ENCODE measurements around the gene COL15A1. TPM values are rescaled to one million over a fixed set of nuclear protein-coding genes. Genes with fewer than 3 reads are reported as not detected.

The COL15A1 gene
- total RNA-seq = 10 to 100 TPM in 3 of 4 donors, 1 to 10 TPM in 1; 8.0 to 15.2 (median 12.8) TPM

GRCh38 chr9:98943682-98944056, at the start of gene COL15A1:
COL15A1 (plus strand) TSS chr9:98943907; CDS start chr9:98944062, 155 bp downstream.
- Histone ChIP-seq H3K9me3 (no peaks in the 10 kb centered on the region), H3K4me1 (peaks cover 0 to 10% of the 10 kb centered on the region in 2 donors), H3K27me3 (peaks cover 9% of the 10 kb centered on the region), H3K36me3 (no peaks in the 10 kb centered on the region), H3K27ac (peak within 1 kb of the TSS in 2 of 3 donors; percentile 46 to 71), H3K4me3 (replicated peaks in 1 of 3) (peak within 1 kb of the TSS in 1 of 3 donors; percentile 27)
- intact Hi-C loops (cut with DNase I) = no loop called here
- WGBS, 2 donors = 0 to 2% methylated on average over 11 to 18 of the region's 58 CpGs
- no peak for DNase-seq
- TF ChIP-seq, protein P1, sequence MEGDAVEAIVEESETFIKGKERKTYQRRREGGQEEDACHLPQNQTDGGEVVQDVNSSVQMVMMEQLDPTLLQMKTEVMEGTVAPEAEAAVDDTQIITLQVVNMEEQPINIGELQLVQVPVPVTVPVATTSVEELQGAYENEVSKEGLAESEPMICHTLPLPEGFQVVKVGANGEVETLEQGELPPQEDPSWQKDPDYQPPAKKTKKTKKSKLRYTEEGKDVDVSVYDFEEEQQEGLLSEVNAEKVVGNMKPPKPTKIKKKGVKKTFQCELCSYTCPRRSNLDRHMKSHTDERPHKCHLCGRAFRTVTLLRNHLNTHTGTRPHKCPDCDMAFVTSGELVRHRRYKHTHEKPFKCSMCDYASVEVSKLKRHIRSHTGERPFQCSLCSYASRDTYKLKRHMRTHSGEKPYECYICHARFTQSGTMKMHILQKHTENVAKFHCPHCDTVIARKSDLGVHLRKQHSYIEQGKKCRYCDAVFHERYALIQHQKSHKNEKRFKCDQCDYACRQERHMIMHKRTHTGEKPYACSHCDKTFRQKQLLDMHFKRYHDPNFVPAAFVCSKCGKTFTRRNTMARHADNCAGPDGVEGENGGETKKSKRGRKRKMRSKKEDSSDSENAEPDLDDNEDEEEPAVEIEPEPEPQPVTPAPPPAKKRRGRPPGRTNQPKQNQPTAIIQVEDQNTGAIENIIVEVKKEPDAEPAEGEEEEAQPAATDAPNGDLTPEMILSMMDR (IDR thresholded peaks at IDR 0.05) = no peak
- no peak for TF ChIP-seq POLR2A (IDR thresholded peaks at IDR 0.05)

DNA sequence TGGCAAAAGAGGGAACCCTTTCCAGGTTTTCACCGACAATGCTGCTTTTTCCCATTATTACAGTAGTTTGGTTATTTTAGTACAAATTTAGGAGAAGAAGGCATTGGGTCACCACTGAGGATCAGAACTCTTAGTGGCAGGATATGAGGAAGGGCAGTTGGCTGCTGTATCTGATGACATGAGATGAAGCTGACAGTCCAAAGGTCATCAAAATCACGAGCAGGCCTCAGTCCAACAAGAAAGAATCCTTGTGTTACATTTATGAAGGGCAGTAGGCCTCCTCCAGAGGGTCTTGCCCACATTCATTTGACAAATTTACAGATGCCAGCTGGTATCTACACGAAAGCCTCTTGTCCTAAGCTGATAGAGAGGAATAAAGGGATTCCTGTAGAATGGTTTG, 49.5 kb upstream of the COL15A1 start:
- Histone ChIP-seq H3K4me1 (no peaks in the 10 kb centered on the region), H3K27ac (no peak overlapping the region), H3K27me3 (no peaks in the 10 kb centered on the region), H3K9me3 (no peaks in the 10 kb centered on the region), H3K36me3 (no peaks in the 10 kb centered on the region), H3K4me3 (replicated peaks in 1 of 3) (no peak overlapping the region)
- intact Hi-C loops (cut with DNase I) = no loop called here
- DNase-seq = no peak
- TF ChIP-seq, protein P1 (IDR thresholded peaks at IDR 0.05) = no peak
- no peak for TF ChIP-seq POLR2A (IDR thresholded peaks at IDR 0.05)
- 79 to 94% methylated on average over 3 of the region's 3 CpGs for WGBS, 2 donors

DNA sequence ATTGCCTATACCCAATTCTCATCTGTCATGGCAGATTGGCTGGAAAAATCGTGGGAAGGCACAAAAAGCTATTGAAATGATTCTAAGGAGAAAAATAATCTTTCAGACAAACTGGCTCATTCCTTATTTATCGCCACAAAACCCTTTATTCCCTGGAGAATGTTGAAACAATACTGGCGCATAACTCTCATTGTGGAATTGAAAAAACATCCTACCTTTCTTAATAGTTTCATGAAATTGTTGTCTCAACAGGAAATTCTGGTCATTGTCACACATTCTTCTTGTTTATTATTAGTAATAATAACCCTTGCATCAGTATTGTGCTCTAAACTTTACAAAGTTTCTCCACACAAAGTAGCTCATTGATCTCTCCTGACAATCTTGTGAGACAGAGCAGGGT, 48.9 kb upstream of the COL15A1 start:
- H3K4me1 ChIP-seq = no peaks in the 10 kb centered on the region
- WGBS, 2 donors = 83 to 86% methylated on average over 3 of the region's 3 CpGs
- DNase-seq = no peak
- intact Hi-C loops (cut with DNase I) = no loop called here
- H3K27me3 ChIP-seq = no peaks in the 10 kb centered on the region
- no peak overlapping the region for H3K27ac ChIP-seq
- H3K36me3 ChIP-seq = no peaks in the 10 kb centered on the region
- H3K4me3 ChIP-seq (replicated peaks in 1 of 3) = no peak overlapping the region
- H3K9me3 ChIP-seq = no peaks in the 10 kb centered on the region
- TF ChIP-seq POLR2A (IDR thresholded peaks at IDR 0.05) = no peak
- TF ChIP-seq, protein P1 (IDR thresholded peaks at IDR 0.05) = no peak

GRCh38 chr9:98896632-98897031, 47.1 kb upstream of the COL15A1 start:
- TF ChIP-seq, protein P1 (IDR thresholded peaks at IDR 0.05) = no peak
- TF ChIP-seq POLR2A (IDR thresholded peaks at IDR 0.05) = no peak
- Histone ChIP-seq H3K27me3 (no peaks in the 10 kb centered on the region), H3K9me3 (no peaks in the 10 kb centered on the region), H3K36me3 (no peaks in the 10 kb centered on the region), H3K4me3 (replicated peaks in 1 of 3) (no peak overlapping the region), H3K4me1 (no peaks in the 10 kb centered on the region), H3K27ac (no peak overlapping the region)
- intact Hi-C loops (cut with DNase I) = no loop called here
- 95 to 98% methylated on average over 2 of the region's 2 CpGs for WGBS, 2 donors
- no peak for DNase-seq

DNA sequence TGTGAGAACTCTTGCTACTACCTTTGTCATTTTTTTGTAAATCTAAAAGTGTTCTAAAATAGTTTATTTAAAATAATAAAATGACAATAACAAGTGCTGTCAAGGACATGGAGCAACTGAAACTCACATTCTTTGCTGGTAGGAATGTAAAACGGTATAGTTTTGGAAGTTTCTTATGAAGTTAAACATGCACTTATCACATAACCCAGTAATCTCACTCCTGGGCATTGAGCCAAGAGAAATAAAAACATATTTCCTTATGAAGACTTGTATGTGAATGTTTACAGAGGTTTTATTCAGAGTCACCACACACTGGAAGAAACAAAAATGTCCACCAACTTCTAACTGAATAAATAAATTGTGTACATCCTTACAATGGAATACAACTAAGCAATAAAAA, 46.0 kb upstream of the COL15A1 start:
- TF ChIP-seq, protein P1 (IDR thresholded peaks at IDR 0.05) = no peak
- TF ChIP-seq POLR2A (IDR thresholded peaks at IDR 0.05) = no peak
- DNase-seq = no peak
- intact Hi-C loops (cut with DNase I) = no loop called here
- Histone ChIP-seq H3K36me3 (no peaks in the 10 kb centered on the region), H3K4me3 (replicated peaks in 1 of 3) (no peak overlapping the region), H3K27me3 (no peaks in the 10 kb centered on the region), H3K27ac (no peak overlapping the region), H3K4me1 (no peaks in the 10 kb centered on the region), H3K9me3 (no peaks in the 10 kb centered on the region)
- WGBS, 2 donors = 61 to 67% methylated on average over 1 of the region's 1 CpG
